Osteocyte (in vitro differentiated cells): ENCODE measurements around the gene HDHD3. TPM values are rescaled to one million over a fixed set of nuclear protein-coding genes. Genes with fewer than 3 reads are reported as not detected.

Source experiments
- DNase-seq: peaks from one replicate; pipeline ENCODE4 v3.0.0; 2021; ENCODE audit warnings: mixed read lengths; ENCODE audit not compliant: unreplicated experiment; ENCODE audit errors: extremely low spot score
- H3K27ac Mint-ChIP-seq: one replicate; pipeline ENCODE4 v1.8.0; 2021; ENCODE audit warnings: mild to moderate bottlenecking, mixed read lengths; ENCODE audit not compliant: unreplicated experiment
- H3K27me3 Mint-ChIP-seq: one replicate; pipeline ENCODE4 v1.8.0; 2021; ENCODE audit warnings: mixed read lengths; ENCODE audit not compliant: unreplicated experiment
- H3K36me3 Mint-ChIP-seq: one replicate; pipeline ENCODE4 v1.8.0; 2021; ENCODE audit warnings: mixed read lengths; ENCODE audit not compliant: unreplicated experiment
- H3K4me1 Mint-ChIP-seq: one replicate; pipeline ENCODE4 v1.8.0; 2021; ENCODE audit warnings: mixed read lengths; ENCODE audit not compliant: unreplicated experiment
- H3K4me3 Mint-ChIP-seq: one replicate; pipeline ENCODE4 v1.8.0; 2021; ENCODE audit warnings: mild to moderate bottlenecking, moderate library complexity, mixed read lengths; ENCODE audit not compliant: unreplicated experiment
- H3K9me3 Mint-ChIP-seq: one replicate; pipeline ENCODE4 v1.8.0; 2021; ENCODE audit warnings: mixed read lengths; ENCODE audit not compliant: unreplicated experiment
- CTCF ChIP-seq: fragments of 200-600 bp; sonication (generic); IDR thresholded peaks from 2 replicates; pipeline ENCODE4 v1.5.0; 2021; ENCODE audit warnings: antibody characterized with exemption, mild to moderate bottlenecking, moderate library complexity
- total RNA-seq: library from RNA; stranded (reverse); gene quantifications from 2 replicates; pipeline ENCODE4 v1.2.1, GENCODE V29; 2021

The HDHD3 gene
- total RNA-seq, 1 donor from 2014 or later = 12.7 TPM

- TF ChIP-seq CTCF = no peak
- Mint-ChIP-seq H3K27me3 (peaks cover 82% of the 10 kb centered on the region), H3K36me3 (no peaks in the 10 kb centered on the region), H3K27ac (no peak overlapping the region), H3K9me3 (no peaks in the 10 kb centered on the region), H3K4me3 (no peak overlapping the region), H3K4me1 (peaks cover 17% of the 10 kb centered on the region)
- no peak for DNase-seq
Measured at GRCh38 chr9:113352411-113352810, 24.4 kb downstream of the HDHD3 start.

GRCh38 chr9:113352006-113352405 lies 24.8 kb downstream of the HDHD3 start:
- Mint-ChIP-seq H3K27me3 (peaks cover 84% of the 10 kb centered on the region), H3K4me1 (peaks cover 17% of the 10 kb centered on the region), H3K4me3 (no peak overlapping the region), H3K9me3 (no peaks in the 10 kb centered on the region), H3K27ac (no peak overlapping the region), H3K36me3 (no peaks in the 10 kb centered on the region)
- no peak for DNase-seq
- no peak for TF ChIP-seq CTCF

- no peak overlapping the region for H3K4me3 Mint-ChIP-seq
- DNase-seq = no peak
- TF ChIP-seq CTCF = no peak
- no peaks in the 10 kb centered on the region for H3K9me3 Mint-ChIP-seq
- H3K27me3 Mint-ChIP-seq = peaks cover 74% of the 10 kb centered on the region
- no peak overlapping the region for H3K27ac Mint-ChIP-seq
- peaks cover 14% of the 10 kb centered on the region for H3K4me1 Mint-ChIP-seq
- H3K36me3 Mint-ChIP-seq = no peaks in the 10 kb centered on the region
Measured at GRCh38 chr9:113350937-113351336, 25.8 kb downstream of the HDHD3 start.

GRCh38 chr9:113350107-113350661 lies 26.6 kb downstream of the HDHD3 start:
- no peaks in the 10 kb centered on the region for H3K9me3 Mint-ChIP-seq
- H3K36me3 Mint-ChIP-seq = no peaks in the 10 kb centered on the region
- TF ChIP-seq CTCF = no peak
- no peak for DNase-seq
- peaks cover 67% of the 10 kb centered on the region for H3K27me3 Mint-ChIP-seq
- H3K27ac Mint-ChIP-seq = no peak overlapping the region
- peak overlapping the region; percentile 60 for H3K4me3 Mint-ChIP-seq
- peaks cover 14% of the 10 kb centered on the region for H3K4me1 Mint-ChIP-seq

GRCh38 chr9:113349445-113350094 lies 27.2 kb downstream of the HDHD3 start, which contains the start of gene BSPRY:
Gene BSPRY (plus strand): TSS chr9:113349541. CDS start chr9:113349580, 39 bp downstream.
- peak within 1 kb of the TSS; percentile 60 for H3K4me3 Mint-ChIP-seq
- DNase-seq = no peak
- H3K27me3 Mint-ChIP-seq = peaks cover 61% of the 10 kb centered on the region
- H3K9me3 Mint-ChIP-seq = no peaks in the 10 kb centered on the region
- no peak within 1 kb of the TSS for H3K27ac Mint-ChIP-seq
- no peaks in the 10 kb centered on the region for H3K36me3 Mint-ChIP-seq
- H3K4me1 Mint-ChIP-seq = peaks cover 14% of the 10 kb centered on the region
- TF ChIP-seq CTCF = no peak
